ENCODE results near the gene TMEM59. TPM values are rescaled to one million over a fixed set of nuclear protein-coding genes. Genes with fewer than 3 reads are reported as not detected.

The TMEM59 gene
- total RNA-seq, 1 experiment from 2014 or later = 239 TPM

GRCh38 chr1:54047384-54048305 lies 5.4 kb downstream of the TMEM59 start:
- ChIA-PET POLR2A (ENCODE audit: unreplicated experiment) (interaction anchor here (0.7 kb wide), 1 partner anchor 16 kb away, joined by 3 read pairs; no protein-coding TSS in a partner anchor), CTCF (no interaction called here)
- TF ChIP-seq CTCF (conservative IDR thresholded peaks at IDR 0.05) (no peak), EZH2 (IDR thresholded peaks at IDR 0.05; ENCODE audit: low read depth) (no peak)
- no peak overlapping the region for H3K27ac ChIP-seq
- H2AFZ ChIP-seq = no peak overlapping the region
- H3K79me2 ChIP-seq (ENCODE audit: low read depth) = peaks cover 56% of the 10 kb centered on the region
- BruUV-seq (replicated peaks) = no TSS peak
- no peaks in the 10 kb centered on the region for H3K9me2 ChIP-seq (ENCODE audit: insufficient read depth)
- peaks cover 13% of the 10 kb centered on the region for H4K20me1 ChIP-seq (ENCODE audit: insufficient read depth)
- intact Hi-C loops (cut with micrococcal nuclease; ENCODE audit: unreplicated experiment) = no loop called here
- no peaks in the 10 kb centered on the region for H3K9me3 ChIP-seq (ENCODE audit: insufficient read depth, low read depth)
- no peak for DNase-seq
- H3K27me3 ChIP-seq (ENCODE audit: insufficient read depth, low read depth) = no peaks in the 10 kb centered on the region
- peaks cover 20% of the 10 kb centered on the region for H3K4me1 ChIP-seq (replicated peaks; ENCODE audit: insufficient read depth)
- 0 out of 2 replicates have a peak, but pooled peaks cover 6% of the 10 kb centered on the region for H3F3A ChIP-seq (ENCODE audit: insufficient read depth, low read depth)
- peaks cover 5% of the 10 kb centered on the region for H3K36me3 ChIP-seq (ENCODE audit: low read depth)
- peak overlapping the region; percentile 11; the same call in 1 of the 2 replicates for H3K4me2 ChIP-seq
- H3K4me3 ChIP-seq = no peak overlapping the region

GRCh38 chr1:54046671-54047383 lies 6.2 kb downstream of the TMEM59 start:
- CTCF ChIA-PET = no interaction called here
- H3K27ac ChIP-seq = no peak overlapping the region

More at GRCh38 chr1:54046671-54047383, 6.2 kb downstream of the TMEM59 start:
- TF ChIP-seq EZH2 (IDR thresholded peaks at IDR 0.05; ENCODE audit: low read depth) (no peak), CTCF (conservative IDR thresholded peaks at IDR 0.05) (no peak)
- Histone ChIP-seq H3K4me2 (no peak overlapping the region), H3K9me2 (ENCODE audit: insufficient read depth) (no peaks in the 10 kb centered on the region), H3K4me3 (no peak overlapping the region), H3K4me1 (replicated peaks; ENCODE audit: insufficient read depth) (peaks cover 20% of the 10 kb centered on the region), H3K27me3 (ENCODE audit: insufficient read depth, low read depth) (no peaks in the 10 kb centered on the region), H3K36me3 (ENCODE audit: low read depth) (peaks cover 13% of the 10 kb centered on the region), H4K20me1 (ENCODE audit: insufficient read depth) (peaks cover 13% of the 10 kb centered on the region), H3K9me3 (ENCODE audit: insufficient read depth, low read depth) (no peaks in the 10 kb centered on the region), H3F3A (ENCODE audit: insufficient read depth, low read depth) (0 out of 2 replicates have a peak, but pooled peaks cover 5% of the 10 kb centered on the region), H2AFZ (no peak overlapping the region), H3K79me2 (ENCODE audit: low read depth) (peaks cover 48% of the 10 kb centered on the region)
- no peak for DNase-seq
- POLR2A ChIA-PET (ENCODE audit: unreplicated experiment) = no interaction called here
- BruUV-seq (replicated peaks) = no TSS peak
- intact Hi-C loops (cut with micrococcal nuclease; ENCODE audit: unreplicated experiment) = no loop called here

Measured in PC-9 (cell line).